Measurements from ENCODE around the gene TENM4. TPM values are rescaled to one million over a fixed set of nuclear protein-coding genes. Genes with fewer than 3 reads are reported as not detected.

Gene TENM4
- total RNA-seq, 1 donor from 2014 or later, result 27.2 TPM

- DNase-seq, result no peak
These were observed 509.9 kb downstream of the TENM4 start for GRCh38 chr11:78930810-78931523.

DNA sequence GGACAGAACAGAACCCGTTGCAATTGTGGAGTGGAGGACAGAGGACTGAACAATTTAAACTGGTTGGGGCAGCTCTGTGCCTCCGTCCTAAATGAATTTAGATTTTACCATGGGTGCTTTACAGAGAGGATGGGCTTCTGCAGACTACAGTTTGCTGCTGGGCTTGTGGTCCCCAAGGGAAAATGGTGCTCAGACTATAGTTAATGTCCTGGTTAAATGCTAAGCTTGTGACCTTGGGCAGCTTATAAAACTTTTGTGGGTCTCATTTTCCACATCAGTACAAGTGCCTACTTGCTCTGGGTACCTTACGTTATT lies 511.0 kb downstream of the TENM4 start:
- no peak for DNase-seq

- no peak for DNase-seq
These were observed 511.5 kb downstream of the TENM4 start for GRCh38 chr11:78929207-78929905.

GRCh38 chr11:78927511-78927910 lies 513.3 kb downstream of the TENM4 start:
- no peak for DNase-seq

- no peak for DNase-seq
These were observed 514.0 kb downstream of the TENM4 start for GRCh38 chr11:78926633-78927338.

- no peak for DNase-seq
These were observed 515.4 kb downstream of the TENM4 start for GRCh38 chr11:78925387-78925786.

GRCh38 chr11:78922859-78923625 lies 517.8 kb downstream of the TENM4 start:
- DNase-seq, result no peak

DNA sequence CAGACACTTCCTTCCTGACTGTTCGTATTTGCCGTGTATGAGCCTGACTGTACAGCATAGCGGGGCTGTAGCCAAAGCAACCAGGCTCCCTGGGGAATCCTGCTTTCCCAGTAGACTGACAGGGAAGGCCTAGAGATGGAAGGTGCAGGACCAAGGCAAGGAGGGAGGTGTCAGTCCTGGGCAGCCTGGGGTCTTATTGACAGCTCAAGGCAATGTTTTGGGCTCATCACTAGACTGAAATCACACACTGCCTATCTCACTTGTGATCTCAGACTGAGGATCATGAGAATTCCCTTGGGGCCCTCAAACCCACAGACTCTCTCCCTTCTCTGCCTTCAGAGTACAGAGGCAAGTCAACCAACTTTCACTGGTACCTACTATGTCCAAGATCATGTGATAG lies 519.3 kb downstream of the TENM4 start:
- DNase-seq, result no peak

GRCh38 chr11:78920329-78920728 lies 520.5 kb downstream of the TENM4 start:
- DNase-seq, result no peak

DNA sequence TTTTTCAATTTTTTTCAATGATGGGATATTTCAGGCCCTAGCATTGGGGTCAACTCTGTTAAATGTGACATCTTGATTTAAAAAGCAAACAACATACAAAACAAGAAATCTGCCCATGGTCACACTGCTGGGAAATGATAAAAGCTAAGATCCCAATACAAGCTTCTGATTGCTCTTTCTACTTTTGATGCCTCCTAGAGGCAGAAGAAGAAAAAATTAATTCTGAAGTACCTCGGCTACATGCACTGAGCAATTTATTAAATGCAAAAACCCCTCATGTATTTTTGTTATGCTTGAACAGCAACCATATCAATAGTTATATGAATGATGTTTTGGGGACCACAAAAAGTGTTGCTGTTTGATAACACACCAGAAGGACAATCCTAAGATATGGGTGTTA lies 524.1 kb downstream of the TENM4 start:
- DNase-seq, result no peak

DNA sequence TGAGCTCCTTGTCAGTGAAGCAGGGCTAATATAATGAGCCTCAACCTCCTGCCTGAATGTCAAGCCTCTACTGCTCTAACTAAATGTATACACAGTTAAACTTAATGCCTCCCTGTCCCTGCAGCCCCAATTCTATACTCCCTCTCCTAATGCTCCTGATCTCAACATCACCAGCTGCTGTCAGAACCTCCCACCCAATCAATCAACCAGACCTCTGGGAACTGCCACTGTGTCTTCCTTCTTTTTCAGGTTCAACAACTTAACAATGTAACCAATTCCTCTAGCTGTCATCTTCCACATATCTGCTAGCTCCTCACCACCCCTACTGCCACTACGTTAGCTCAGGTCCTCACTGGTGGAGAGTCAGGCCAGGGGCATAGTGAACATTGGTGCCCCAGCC lies 526.3 kb downstream of the TENM4 start:
- no peak for DNase-seq

DNA sequence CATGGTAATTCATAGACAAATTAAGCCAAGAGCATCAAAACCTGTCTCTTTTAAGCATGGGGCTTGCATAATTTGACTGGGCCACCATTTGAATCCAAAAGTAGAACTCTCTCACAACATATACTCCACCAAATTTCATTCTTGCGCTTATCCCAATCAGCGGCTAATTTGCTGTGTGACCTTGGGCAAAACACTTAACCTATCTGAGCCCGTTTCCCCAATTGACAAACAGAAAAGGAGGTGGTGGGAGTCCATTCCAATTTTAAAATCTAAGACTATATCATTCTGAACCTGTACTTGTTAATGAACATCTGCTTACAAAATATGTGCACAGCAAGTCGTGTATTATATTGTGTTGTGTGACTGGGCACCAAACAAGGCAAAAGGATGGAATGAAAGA lies 528.1 kb downstream of the TENM4 start:
- no peak for DNase-seq

GRCh38 chr11:78910322-78910721 lies 530.5 kb downstream of the TENM4 start:
- no peak for DNase-seq

DNA sequence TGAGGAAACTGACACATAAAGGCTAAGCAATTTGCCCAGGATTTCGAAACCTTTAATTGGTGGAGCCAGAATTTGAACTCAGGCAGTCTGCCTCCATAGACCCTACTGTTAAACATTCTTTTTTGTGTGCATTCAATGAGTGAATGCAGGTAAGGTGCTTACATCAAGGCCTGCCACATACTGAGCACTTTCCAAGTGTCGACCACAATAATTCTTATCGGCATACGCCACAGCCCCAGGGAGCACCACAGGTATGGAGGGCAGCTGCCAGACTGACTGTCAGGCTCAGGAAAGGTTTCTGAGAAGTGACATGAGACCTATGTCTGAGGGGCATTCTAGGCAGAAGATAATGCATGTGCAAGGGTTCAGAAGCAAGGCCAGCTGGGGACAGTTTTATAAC lies 531.4 kb downstream of the TENM4 start:
- no peak for DNase-seq

DNA sequence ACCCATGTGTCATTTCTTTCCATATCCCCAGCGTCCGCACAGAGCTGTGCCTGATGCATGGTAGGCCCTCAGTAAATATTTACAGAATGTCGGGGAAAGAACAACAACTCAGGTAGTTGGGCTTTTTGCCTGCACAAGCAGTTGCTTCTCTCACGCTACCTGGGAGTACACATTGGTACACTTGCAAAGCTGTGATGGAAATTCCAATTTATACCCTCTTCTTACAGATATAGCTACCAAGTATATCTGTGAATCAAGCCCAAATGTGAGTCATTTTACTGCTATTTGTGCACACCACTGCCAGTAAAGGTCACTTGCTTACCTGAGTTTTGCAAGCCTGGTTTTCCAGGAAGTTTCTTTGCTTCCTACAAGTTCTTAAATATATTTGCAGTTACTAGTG lies 533.2 kb downstream of the TENM4 start:
- no peak for DNase-seq

GRCh38 chr11:78906566-78906965 lies 534.3 kb downstream of the TENM4 start:
- DNase-seq, result no peak

DNA sequence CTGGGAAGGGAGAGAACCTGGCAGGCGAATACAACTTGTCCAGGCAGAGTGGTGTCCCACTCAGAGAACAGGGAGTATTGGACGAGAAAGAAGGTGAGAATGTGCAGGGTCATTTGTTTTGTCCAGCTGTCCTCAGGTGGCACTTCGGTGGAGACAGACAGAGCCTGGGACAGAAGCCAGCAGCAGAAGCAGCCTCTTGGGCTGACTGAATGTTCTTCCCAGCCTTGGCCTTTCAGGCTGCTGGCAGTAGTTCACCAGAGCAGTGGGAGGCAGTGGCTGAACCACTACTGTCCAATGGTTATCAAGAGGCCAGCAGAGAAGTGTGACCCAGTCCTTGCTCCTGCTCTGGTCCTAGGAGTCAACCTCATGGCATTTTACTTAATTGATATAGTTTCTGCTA lies 535.1 kb downstream of the TENM4 start:
- DNase-seq, result no peak

DNA sequence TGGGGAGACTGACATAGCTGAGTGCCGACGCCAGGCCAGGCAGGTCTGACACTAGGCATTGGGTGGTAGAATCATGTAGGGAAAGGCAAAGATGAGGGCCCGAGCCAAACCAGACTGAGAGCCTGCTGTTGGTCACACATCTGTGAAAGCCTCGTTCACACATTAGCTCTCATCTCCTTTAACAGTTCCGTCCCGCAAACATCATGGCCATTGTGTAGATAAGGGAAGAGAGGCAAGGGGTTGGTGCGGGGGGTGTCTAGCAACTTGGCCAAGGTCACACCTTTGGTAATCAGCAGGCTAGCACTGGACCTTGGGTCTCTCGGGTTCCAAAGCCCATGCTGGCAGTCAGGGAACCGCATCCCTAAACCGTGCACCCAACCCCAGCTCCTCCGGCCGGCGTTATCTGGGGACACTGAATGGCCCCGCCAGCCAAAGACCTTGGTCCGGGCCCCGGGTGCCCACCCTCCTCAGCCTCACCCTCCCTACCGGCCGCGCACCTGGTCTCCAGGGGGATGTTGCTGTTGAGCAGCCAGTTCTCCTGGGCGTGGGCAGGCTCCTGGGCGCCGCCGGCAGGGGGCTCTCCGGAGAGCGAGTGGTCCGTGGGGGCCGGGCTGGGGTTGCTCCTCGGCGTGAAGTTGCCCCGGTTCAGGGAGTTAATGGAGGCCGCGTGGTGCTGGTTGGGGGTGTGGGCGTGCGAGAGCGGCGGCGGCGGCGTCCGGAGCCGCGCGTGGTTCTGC lies 537.9 kb downstream of the TENM4 start:
- no peak for DNase-seq

- no peak for DNase-seq
These were observed 539.0 kb downstream of the TENM4 start for GRCh38 chr11:78901831-78902230.

GRCh38 chr11:78898266-78898775 lies 542.5 kb downstream of the TENM4 start:
- DNase-seq, result no peak

DNA sequence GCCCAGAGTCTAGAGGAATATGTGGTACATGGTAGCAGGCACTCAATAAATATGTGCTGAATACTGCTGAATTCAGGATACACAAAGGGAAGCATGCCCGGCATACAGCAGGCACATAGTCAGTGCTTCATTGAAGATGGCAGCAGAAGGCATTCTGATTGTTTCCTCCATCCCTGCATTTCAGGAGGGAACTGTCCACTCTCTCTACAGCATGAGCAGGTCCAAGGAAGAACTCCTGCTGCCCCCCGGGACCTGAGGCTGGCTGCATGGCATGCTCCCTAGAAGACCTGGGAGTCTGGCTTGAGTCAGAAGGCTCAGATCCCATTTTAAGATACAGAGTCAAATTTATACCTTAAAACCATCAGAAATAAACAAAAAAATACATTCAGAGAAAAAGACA lies 546.8 kb downstream of the TENM4 start:
- no peak for DNase-seq

- DNase-seq, result no peak
These were observed 551.1 kb downstream of the TENM4 start for GRCh38 chr11:78889698-78890097.

All from skin of body (tissue), 2 donors.